ENCODE measurements around the gene USE1.

DNA sequence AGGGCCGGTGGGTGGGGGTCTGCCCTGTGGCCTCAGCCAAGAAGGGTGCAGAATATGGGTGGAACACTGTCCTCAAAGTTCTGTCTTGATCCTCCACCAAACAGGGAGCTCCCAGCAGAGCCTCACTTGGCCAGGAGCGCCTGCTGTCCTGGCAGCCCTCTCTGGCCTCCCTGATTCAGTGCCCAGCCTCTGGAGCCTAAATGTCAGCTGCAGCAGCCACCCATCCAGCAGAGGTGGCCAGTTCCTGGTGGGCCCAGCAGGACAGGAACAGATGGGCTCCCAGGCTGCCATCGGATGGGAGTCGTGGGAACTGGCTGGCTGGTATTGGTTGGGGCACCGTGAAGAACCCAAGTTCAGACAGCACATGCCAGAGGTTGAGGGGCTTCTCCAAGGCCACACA, 1.8 kb upstream of the USE1 start:
- TF ChIP-seq POLR2AphosphoS5 (IDR thresholded peaks at IDR 0.05) (no peak), EP300 (IDR thresholded peaks at IDR 0.05) (no peak)
- TF ChIP-seq, protein P1, sequence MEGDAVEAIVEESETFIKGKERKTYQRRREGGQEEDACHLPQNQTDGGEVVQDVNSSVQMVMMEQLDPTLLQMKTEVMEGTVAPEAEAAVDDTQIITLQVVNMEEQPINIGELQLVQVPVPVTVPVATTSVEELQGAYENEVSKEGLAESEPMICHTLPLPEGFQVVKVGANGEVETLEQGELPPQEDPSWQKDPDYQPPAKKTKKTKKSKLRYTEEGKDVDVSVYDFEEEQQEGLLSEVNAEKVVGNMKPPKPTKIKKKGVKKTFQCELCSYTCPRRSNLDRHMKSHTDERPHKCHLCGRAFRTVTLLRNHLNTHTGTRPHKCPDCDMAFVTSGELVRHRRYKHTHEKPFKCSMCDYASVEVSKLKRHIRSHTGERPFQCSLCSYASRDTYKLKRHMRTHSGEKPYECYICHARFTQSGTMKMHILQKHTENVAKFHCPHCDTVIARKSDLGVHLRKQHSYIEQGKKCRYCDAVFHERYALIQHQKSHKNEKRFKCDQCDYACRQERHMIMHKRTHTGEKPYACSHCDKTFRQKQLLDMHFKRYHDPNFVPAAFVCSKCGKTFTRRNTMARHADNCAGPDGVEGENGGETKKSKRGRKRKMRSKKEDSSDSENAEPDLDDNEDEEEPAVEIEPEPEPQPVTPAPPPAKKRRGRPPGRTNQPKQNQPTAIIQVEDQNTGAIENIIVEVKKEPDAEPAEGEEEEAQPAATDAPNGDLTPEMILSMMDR (IDR thresholded peaks at IDR 0.05): no peak
